Measurements from ENCODE around the gene MUC16.

- TF ChIP-seq POLR2A (IDR thresholded peaks at IDR 0.05) = no peak
- TF ChIP-seq, protein P1, sequence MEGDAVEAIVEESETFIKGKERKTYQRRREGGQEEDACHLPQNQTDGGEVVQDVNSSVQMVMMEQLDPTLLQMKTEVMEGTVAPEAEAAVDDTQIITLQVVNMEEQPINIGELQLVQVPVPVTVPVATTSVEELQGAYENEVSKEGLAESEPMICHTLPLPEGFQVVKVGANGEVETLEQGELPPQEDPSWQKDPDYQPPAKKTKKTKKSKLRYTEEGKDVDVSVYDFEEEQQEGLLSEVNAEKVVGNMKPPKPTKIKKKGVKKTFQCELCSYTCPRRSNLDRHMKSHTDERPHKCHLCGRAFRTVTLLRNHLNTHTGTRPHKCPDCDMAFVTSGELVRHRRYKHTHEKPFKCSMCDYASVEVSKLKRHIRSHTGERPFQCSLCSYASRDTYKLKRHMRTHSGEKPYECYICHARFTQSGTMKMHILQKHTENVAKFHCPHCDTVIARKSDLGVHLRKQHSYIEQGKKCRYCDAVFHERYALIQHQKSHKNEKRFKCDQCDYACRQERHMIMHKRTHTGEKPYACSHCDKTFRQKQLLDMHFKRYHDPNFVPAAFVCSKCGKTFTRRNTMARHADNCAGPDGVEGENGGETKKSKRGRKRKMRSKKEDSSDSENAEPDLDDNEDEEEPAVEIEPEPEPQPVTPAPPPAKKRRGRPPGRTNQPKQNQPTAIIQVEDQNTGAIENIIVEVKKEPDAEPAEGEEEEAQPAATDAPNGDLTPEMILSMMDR (IDR thresholded peaks at IDR 0.05) = no peak
These were observed 22.0 kb upstream of the MUC16 start for GRCh38 chr19:9032136-9032631.
